Thymus (tissue), 11 donors: ENCODE data around the gene BARHL1. TPM values are rescaled to one million over a fixed set of nuclear protein-coding genes. Genes with fewer than 3 reads are reported as not detected.

Experiments
- DNase-seq, 9 donors: peaks; one replicate each; pipeline ENCODE4 v3.0.0-alpha.2; 2013; ENCODE audit warnings: low spot score in 9 of 9, low read depth in 6 of 9, missing footprints in 1 of 9
- H3K27ac ChIP-seq, 2 donors: one replicate each; pipeline ENCODE4 v1.5.1; 2013; ENCODE audit warnings: control low read depth in 1 of 2, low read depth in 1 of 2, low read length in 1 of 2, mild to moderate bottlenecking in 1 of 2, moderate library complexity in 1 of 2
- H3K27me3 ChIP-seq, 2 donors: one replicate each; pipeline ENCODE4 v1.5.1; 2013; ENCODE audit warnings: low read length in 1 of 2; ENCODE audit not compliant: control insufficient read depth in 2 of 2, insufficient read depth in 1 of 2
- H3K36me3 ChIP-seq, 2 donors: one replicate each; pipeline ENCODE4 v1.5.1; 2013; ENCODE audit warnings: low read length in 1 of 2, mild to moderate bottlenecking in 1 of 2, moderate library complexity in 1 of 2; ENCODE audit not compliant: control insufficient read depth in 2 of 2, insufficient read depth in 2 of 2
- H3K4me1 ChIP-seq, 2 donors: one replicate each; pipeline ENCODE4 v1.5.1; 2013; ENCODE audit warnings: low read length in 2 of 2; ENCODE audit not compliant: control insufficient read depth in 2 of 2, insufficient read depth in 2 of 2
- H3K4me3 ChIP-seq, 2 donors: one replicate each; pipeline ENCODE4 v1.5.1; 2013; ENCODE audit warnings: low read length in 2 of 2, control low read depth in 1 of 2, mild to moderate bottlenecking in 1 of 2
- H3K9me3 ChIP-seq, 2 donors: one replicate each; pipeline ENCODE4 v1.5.1; 2013; ENCODE audit warnings: low read length in 1 of 2, mild to moderate bottlenecking in 1 of 2; ENCODE audit not compliant: control insufficient read depth in 2 of 2, insufficient read depth in 1 of 2
- WGBS: extraction: QIAGEN DNeasy Blood & Tissue Kit; methylation state at CpG from one replicate; pipeline ENCODE4 v1.1.7; 2013; 5-methylcytosine and 5-hydroxymethylcytosine counted together
- polyA plus RNA-seq: library from polyadenylated mRNA; stranded (reverse); fragments of 200-250 nt; gene quantifications from one replicate; pipeline ENCODE4 v1.2.3, GENCODE V29; 2013
- total RNA-seq: library from RNA; stranded (reverse); fragments of 120-200 nt; gene quantifications from one replicate; pipeline ENCODE4 v1.2.4, GENCODE V29; 2013
- donor health status: healthy.

BARHL1 gene
- total and polyA plus RNA-seq, 2 donors: 0.11 TPM; not detected in 1

GRCh38 chr9:132610661-132611060, 28.3 kb downstream of the BARHL1 start:
- no peak for DNase-seq
- H3K4me1 ChIP-seq: no peaks in the 10 kb centered on the region
- H3K36me3 ChIP-seq: peaks cover 31 to 41% of the 10 kb centered on the region in 2 donors
- H3K27ac ChIP-seq: no peak overlapping the region
- WGBS: 97% methylated on average over 12 of the region's 12 CpGs
- no peaks in the 10 kb centered on the region for H3K9me3 ChIP-seq
- H3K4me3 ChIP-seq: no peak overlapping the region
- no peaks in the 10 kb centered on the region for H3K27me3 ChIP-seq

GRCh38 chr9:132614324-132614723, 31.9 kb downstream of the BARHL1 start:
- peaks cover 34 to 43% of the 10 kb centered on the region in 2 donors for H3K36me3 ChIP-seq
- 81% methylated on average over 6 of the region's 6 CpGs for WGBS

GRCh38 chr9:132615774-132616173, 33.4 kb downstream of the BARHL1 start:
- H3K27me3 ChIP-seq: no peaks in the 10 kb centered on the region
- DNase-seq: no peak
- no peak overlapping the region for H3K4me3 ChIP-seq
- H3K27ac ChIP-seq: no peak overlapping the region
- no peaks in the 10 kb centered on the region for H3K4me1 ChIP-seq
- WGBS: 96% methylated on average over 2 of the region's 2 CpGs
- no peaks in the 10 kb centered on the region for H3K9me3 ChIP-seq
- peaks cover 26 to 36% of the 10 kb centered on the region in 2 donors for H3K36me3 ChIP-seq

More at GRCh38 chr9:132614324-132614723, 31.9 kb downstream of the BARHL1 start:
- no peaks in the 10 kb centered on the region for H3K27me3 ChIP-seq
- H3K4me1 ChIP-seq: no peaks in the 10 kb centered on the region
- H3K27ac ChIP-seq: no peak overlapping the region
- DNase-seq: no peak
- no peaks in the 10 kb centered on the region for H3K9me3 ChIP-seq
- no peak overlapping the region for H3K4me3 ChIP-seq

GRCh38 chr9:132616725-132617124, 34.3 kb downstream of the BARHL1 start:
- WGBS: over 99% methylated on average over 5 of the region's 5 CpGs
- no peak overlapping the region for H3K27ac ChIP-seq
- H3K4me3 ChIP-seq: no peak overlapping the region
- no peaks in the 10 kb centered on the region for H3K9me3 ChIP-seq
- peaks cover 16 to 28% of the 10 kb centered on the region in 2 donors for H3K36me3 ChIP-seq
- H3K4me1 ChIP-seq: no peaks in the 10 kb centered on the region
- no peaks in the 10 kb centered on the region for H3K27me3 ChIP-seq
- no peak for DNase-seq

GRCh38 chr9:132622159-132622558, 39.8 kb downstream of the BARHL1 start:
- H3K4me3 ChIP-seq: no peak overlapping the region
- H3K27me3 ChIP-seq: no peaks in the 10 kb centered on the region
- H3K27ac ChIP-seq: no peak overlapping the region
- WGBS: 93% methylated on average over 5 of the region's 5 CpGs
- H3K4me1 ChIP-seq: no peaks in the 10 kb centered on the region
- DNase-seq: no peak
- no peaks in the 10 kb centered on the region for H3K9me3 ChIP-seq
- H3K36me3 ChIP-seq: peaks cover 11 to 27% of the 10 kb centered on the region in 2 donors

- Histone ChIP-seq H3K27ac (no peak overlapping the region), H3K9me3 (no peaks in the 10 kb centered on the region), H3K27me3 (no peaks in the 10 kb centered on the region), H3K4me3 (no peak overlapping the region), H3K36me3 (peaks cover 29 to 32% of the 10 kb centered on the region in 2 donors), H3K4me1 (no peaks in the 10 kb centered on the region)
- 95% methylated on average over 5 of the region's 5 CpGs for WGBS
- DNase-seq: no peak
Measured at GRCh38 chr9:132626285-132626684, 43.9 kb downstream of the BARHL1 start.

GRCh38 chr9:132627106-132627505, 44.7 kb downstream of the BARHL1 start:
- Histone ChIP-seq H3K27ac (no peak overlapping the region), H3K36me3 (peaks cover 29 to 34% of the 10 kb centered on the region in 2 donors), H3K4me1 (no peaks in the 10 kb centered on the region), H3K27me3 (no peaks in the 10 kb centered on the region), H3K9me3 (no peaks in the 10 kb centered on the region), H3K4me3 (no peak overlapping the region)
- no peak for DNase-seq
- WGBS: 95% methylated on average over 7 of the region's 7 CpGs

- no peak for DNase-seq
- Histone ChIP-seq H3K4me1 (no peaks in the 10 kb centered on the region), H3K27me3 (no peaks in the 10 kb centered on the region), H3K27ac (no peak overlapping the region), H3K9me3 (no peaks in the 10 kb centered on the region), H3K36me3 (peaks cover 29 to 34% of the 10 kb centered on the region in 2 donors), H3K4me3 (no peak overlapping the region)
- WGBS: 98% methylated on average over 11 of the region's 11 CpGs
Measured at GRCh38 chr9:132627594-132627993, 45.2 kb downstream of the BARHL1 start.

GRCh38 chr9:132628746-132629145, 46.3 kb downstream of the BARHL1 start:
- no peak overlapping the region for H3K27ac ChIP-seq
- no peaks in the 10 kb centered on the region for H3K4me1 ChIP-seq
- peaks cover 22 to 34% of the 10 kb centered on the region in 2 donors for H3K36me3 ChIP-seq
- H3K4me3 ChIP-seq: no peak overlapping the region
- 97% methylated on average over 8 of the region's 8 CpGs for WGBS
- DNase-seq: no peak
- no peaks in the 10 kb centered on the region for H3K27me3 ChIP-seq
- H3K9me3 ChIP-seq: no peaks in the 10 kb centered on the region

GRCh38 chr9:132630116-132630515, 47.7 kb downstream of the BARHL1 start:
- Histone ChIP-seq H3K4me3 (no peak overlapping the region), H3K4me1 (no peaks in the 10 kb centered on the region), H3K36me3 (peaks cover 25 to 34% of the 10 kb centered on the region in 2 donors), H3K27ac (peak overlapping the region in 1 of 2 donors; percentile 15), H3K9me3 (no peaks in the 10 kb centered on the region), H3K27me3 (no peaks in the 10 kb centered on the region)
- 95% methylated on average over 9 of the region's 9 CpGs for WGBS
- no peak for DNase-seq
